Measurements from ENCODE around the gene EFTUD2. TPM values are rescaled to one million over a fixed set of nuclear protein-coding genes. Genes with fewer than 3 reads are reported as not detected.

The EFTUD2 gene
- total RNA-seq, 8 experiments from 2014 or later, result 31.6 to 155 (median 63.5) TPM

- peaks cover 4 to 13% of the 10 kb centered on the region in 2 donors for H3K4me1 ChIP-seq (replicated peaks in 1 of 2)
- in situ Hi-C loops (cut with MboI; ENCODE audit: low pct_unique_long_range_greater_than_20kb in 2 of 9, low sequenced_read_pairs in 9 of 9, unreplicated experiment in 9 of 9), result no loop called here
- no peak overlapping the region for H3K27ac ChIP-seq
- ATAC-seq (replicated peaks in 6 of 8), result no peak
- 72 to 100% (median 100%) methylated on average over 2 to 4 of the region's 8 CpGs; no CpG with 5 or more reads in 7 of the 10 experiments for WGBS, 10 experiments
- H3K4me3 ChIP-seq, result no peak overlapping the region
Measured at GRCh38 chr17:44932096-44932786, 33.0 kb upstream of the EFTUD2 start.

GRCh38 chr17:44931376-44931775, 32.1 kb upstream of the EFTUD2 start:
- no peak overlapping the region for H3K4me3 ChIP-seq
- H3K27ac ChIP-seq, result no peak overlapping the region
- in situ Hi-C loops (cut with MboI; ENCODE audit: low pct_unique_long_range_greater_than_20kb in 2 of 9, low sequenced_read_pairs in 9 of 9, unreplicated experiment in 9 of 9), result no loop called here
- no peak for ATAC-seq (replicated peaks in 6 of 8)
- H3K4me1 ChIP-seq (replicated peaks in 1 of 2), result peaks cover 4 to 13% of the 10 kb centered on the region in 2 donors
- 86 to 100% (median 100%) methylated on average over 1 to 3 of the region's 5 CpGs; no CpG with 5 or more reads in 6 of the 10 experiments for WGBS, 10 experiments

DNA sequence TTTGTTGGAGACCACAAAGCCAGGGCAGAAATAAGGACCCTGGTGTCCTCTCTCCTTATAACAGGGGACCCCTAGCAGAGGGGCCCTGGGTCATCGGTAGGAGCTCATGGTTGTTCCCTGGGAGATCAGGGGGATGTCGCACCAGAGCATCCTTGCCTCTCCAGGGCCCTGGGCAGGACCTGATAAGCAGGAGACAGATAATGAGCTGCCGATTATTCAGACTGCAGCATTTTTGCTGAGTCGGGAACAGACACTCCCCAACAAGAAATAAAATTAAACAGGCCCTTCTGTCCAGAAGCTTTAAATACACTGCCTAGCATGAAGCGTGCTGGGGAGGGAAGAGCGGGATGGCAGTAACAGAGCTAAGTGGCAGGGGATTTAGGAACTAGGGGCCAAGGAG, 31.4 kb upstream of the EFTUD2 start:
- WGBS, 10 experiments, result 0 to 100% (median 86%) methylated on average over 1 to 5 of the region's 6 CpGs; no CpG with 5 or more reads in 3 of the 10 experiments
- H3K4me1 ChIP-seq (replicated peaks in 1 of 2), result peaks cover 4 to 13% of the 10 kb centered on the region in 2 donors
- peak in 3 of 8 experiments; percentile 30 to 54 (median 31) for ATAC-seq (replicated peaks in 6 of 8)
- in situ Hi-C loops (cut with MboI; ENCODE audit: low pct_unique_long_range_greater_than_20kb in 2 of 9, low sequenced_read_pairs in 9 of 9, unreplicated experiment in 9 of 9), result no loop called here
- H3K4me3 ChIP-seq, result no peak overlapping the region
- H3K27ac ChIP-seq, result peak overlapping the region in 1 of 2 donors; percentile 61

DNA sequence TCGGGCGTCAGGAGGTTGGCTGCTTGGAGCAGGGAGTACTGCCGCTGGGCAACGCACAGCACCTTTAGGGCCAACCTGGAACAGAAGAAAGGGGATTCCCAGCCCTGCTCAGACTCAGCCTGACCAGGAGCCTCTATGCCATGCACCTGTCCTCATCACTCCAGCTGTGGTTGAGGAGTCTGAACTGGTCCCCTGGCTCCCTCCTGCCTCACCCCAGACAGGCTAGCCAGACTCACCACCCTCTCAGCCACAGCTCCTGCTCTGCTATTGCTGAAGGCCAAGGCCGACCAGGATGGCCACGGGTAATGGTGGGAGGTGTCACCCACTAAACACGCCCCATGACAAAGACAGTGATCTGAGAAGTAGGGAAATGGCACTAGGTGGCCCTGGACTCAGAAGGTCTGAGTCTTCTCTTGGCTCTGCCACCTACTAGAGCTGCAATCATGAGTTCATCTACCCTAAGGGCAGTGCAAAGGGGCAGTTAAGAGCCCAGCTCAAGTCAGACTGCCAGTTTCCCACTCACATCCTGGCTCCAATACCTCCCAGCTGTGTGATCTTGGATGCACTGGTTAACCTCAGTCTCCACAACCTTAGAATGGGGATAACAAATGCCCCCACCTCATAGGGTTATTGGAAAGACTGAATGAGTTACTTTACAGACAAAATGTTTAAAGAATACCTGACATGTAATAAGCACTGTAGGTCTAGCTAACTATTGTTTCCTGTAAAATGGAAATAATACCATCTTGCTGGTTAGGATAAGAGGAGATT, 29.9 kb upstream of the EFTUD2 start:
- in situ Hi-C loops (cut with MboI; ENCODE audit: low pct_unique_long_range_greater_than_20kb in 2 of 9, low sequenced_read_pairs in 9 of 9, unreplicated experiment in 9 of 9), result loop anchor here in 3 of 9 experiments (10.0 kb wide), 1 partner anchor 86 kb away; no protein-coding TSS in a partner anchor
- no peak overlapping the region for H3K27ac ChIP-seq
- peaks cover 4 to 13% of the 10 kb centered on the region in 2 donors for H3K4me1 ChIP-seq (replicated peaks in 1 of 2)
- H3K4me3 ChIP-seq, result no peak overlapping the region
- no peak for ATAC-seq (replicated peaks in 6 of 8)
- WGBS, 10 experiments, result 88 to 100% (median 100%) methylated on average over 1 to 3 of the region's 7 CpGs; no CpG with 5 or more reads in 6 of the 10 experiments

- 93 to 95% methylated on average over 3 to 4 of the region's 15 CpGs; no CpG with 5 or more reads in 8 of the 10 experiments for WGBS, 10 experiments
- Histone ChIP-seq H3K4me3 (no peak overlapping the region), H3K27ac (no peak overlapping the region), H3K4me1 (replicated peaks in 1 of 2) (peaks cover 4 to 14% of the 10 kb centered on the region in 2 donors)
- in situ Hi-C loops (cut with MboI; ENCODE audit: low pct_unique_long_range_greater_than_20kb in 2 of 9, low sequenced_read_pairs in 9 of 9, unreplicated experiment in 9 of 9), result loop anchor here in 3 of 9 experiments (10.0 kb wide), 1 partner anchor 87 kb away; no protein-coding TSS in a partner anchor
- ATAC-seq (replicated peaks in 6 of 8), result no peak
Measured at GRCh38 chr17:44928136-44928535, 28.9 kb upstream of the EFTUD2 start.

DNA sequence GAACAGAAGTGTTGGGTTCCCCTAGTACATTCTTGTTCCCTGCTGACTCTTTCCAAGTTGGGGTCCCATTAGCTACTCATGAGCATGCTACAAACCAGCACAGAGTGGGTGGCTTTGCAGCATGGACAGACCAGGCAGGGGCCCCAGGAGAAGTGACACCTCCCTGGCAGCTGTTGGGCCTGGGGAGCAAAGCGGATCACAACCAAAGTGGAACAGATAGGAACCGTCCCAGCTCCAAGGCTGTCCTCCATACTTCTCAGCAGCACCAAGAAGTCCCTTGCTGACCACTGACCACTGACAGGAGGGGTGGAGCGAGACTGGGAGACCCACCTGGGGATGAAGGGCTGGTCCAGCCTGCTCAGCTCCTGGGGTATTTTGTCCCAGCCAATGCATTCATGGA, 28.5 kb upstream of the EFTUD2 start:
- Histone ChIP-seq H3K4me3 (no peak overlapping the region), H3K27ac (no peak overlapping the region), H3K4me1 (replicated peaks in 1 of 2) (peaks cover 4 to 17% of the 10 kb centered on the region in 2 donors)
- no peak for ATAC-seq (replicated peaks in 6 of 8)
- 60 to 100% (median 100%) methylated on average over 1 to 2 of the region's 3 CpGs; no CpG with 5 or more reads in 7 of the 10 experiments for WGBS, 10 experiments
- in situ Hi-C loops (cut with MboI; ENCODE audit: low pct_unique_long_range_greater_than_20kb in 2 of 9, low sequenced_read_pairs in 9 of 9, unreplicated experiment in 9 of 9), result loop anchor here in 3 of 9 experiments (10.0 kb wide), 1 partner anchor 87 kb away; no protein-coding TSS in a partner anchor

DNA sequence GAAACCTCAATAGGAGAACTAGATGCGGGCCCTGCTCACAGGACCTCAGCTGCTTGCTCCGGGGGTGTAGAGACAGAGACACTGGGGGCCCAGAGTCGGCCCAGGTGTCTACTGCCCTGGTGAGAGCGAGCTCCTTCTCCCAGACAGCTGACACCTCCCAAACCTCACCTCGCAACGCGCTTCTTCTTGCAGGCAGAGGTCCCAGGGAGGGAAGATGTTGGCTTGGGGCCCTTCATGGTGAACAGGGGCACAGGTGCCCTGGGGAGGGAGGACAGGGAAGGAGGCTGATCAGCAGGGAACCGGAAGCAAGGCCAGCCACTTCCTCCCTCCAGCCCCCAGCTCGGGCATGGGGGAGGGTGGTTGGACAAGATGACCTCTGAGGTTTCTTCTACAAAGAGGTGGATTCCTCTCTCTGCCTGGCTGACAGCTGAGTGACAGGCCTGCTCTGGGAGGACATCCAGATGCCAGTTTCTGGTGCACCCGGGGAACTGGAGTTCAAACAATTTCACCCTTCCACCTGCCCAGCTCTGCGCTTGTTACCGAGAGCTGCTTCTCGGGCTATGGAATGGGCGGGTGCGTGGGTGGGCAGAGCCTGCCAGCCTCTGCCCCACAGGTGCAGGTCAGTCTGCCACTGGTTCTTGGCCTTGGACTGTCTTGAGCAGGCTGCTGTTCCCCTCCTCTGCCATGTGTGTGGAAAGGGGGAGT, 27.7 kb upstream of the EFTUD2 start:
- no peak for ATAC-seq (replicated peaks in 6 of 8)
- H3K27ac ChIP-seq, result no peak overlapping the region
- in situ Hi-C loops (cut with MboI; ENCODE audit: low pct_unique_long_range_greater_than_20kb in 2 of 9, low sequenced_read_pairs in 9 of 9, unreplicated experiment in 9 of 9), result loop anchor here in 3 of 9 experiments (10.0 kb wide), 1 partner anchor 88 kb away; no protein-coding TSS in a partner anchor
- H3K4me1 ChIP-seq (replicated peaks in 1 of 2), result peaks cover 8 to 21% of the 10 kb centered on the region in 2 donors
- H3K4me3 ChIP-seq, result no peak overlapping the region
- WGBS, 10 experiments, result 73 to 100% (median 95%) methylated on average over 1 to 5 of the region's 15 CpGs; no CpG with 5 or more reads in 5 of the 10 experiments

DNA sequence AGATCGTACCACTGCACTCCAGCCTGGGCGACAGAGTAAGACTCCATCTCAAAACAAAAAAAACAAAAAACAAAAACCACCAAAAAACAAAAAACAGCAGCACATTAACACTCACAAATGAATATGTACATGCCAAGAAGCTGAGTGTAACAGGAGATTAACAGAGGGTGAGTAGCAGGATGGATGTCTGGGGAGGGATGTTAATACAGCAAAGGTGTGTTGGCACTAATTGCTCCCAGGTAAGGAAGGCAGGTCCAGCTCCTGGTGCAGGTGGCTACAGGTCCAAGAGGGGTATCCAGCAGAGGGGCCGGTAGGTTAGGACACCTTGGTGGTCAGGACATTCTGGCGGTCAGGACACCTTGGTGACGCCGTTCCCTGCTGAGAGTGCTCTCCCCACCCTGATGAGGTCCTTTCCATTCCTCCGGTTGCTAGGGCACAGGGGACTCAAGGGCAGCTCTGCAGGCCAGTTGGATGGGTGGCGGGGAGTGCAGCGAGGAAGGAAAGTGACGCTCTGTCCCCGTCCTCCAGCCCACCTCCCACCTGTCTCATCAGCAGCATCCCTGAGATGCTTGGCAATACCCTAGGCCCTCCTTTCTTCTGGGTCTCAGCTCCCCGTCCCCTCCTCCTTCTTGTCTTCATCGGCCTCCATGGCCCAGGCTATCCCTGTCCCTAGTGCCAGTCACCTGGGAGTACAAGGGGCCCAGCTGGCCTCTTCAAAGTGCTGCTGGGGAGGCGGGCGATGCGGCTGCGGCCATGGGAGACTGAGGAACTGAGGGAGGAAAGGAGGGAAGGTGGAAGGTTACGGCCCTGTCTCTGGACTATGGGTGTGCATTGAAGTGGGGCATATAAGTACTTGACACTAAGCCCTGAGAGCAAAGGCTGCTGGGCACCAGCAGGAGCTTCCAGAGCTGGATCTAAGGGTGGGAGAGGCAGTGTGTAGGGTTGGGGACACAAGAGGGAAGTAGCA, 26.8 kb upstream of the EFTUD2 start:
- ATAC-seq (replicated peaks in 6 of 8), result no peak
- Histone ChIP-seq H3K4me3 (no peak overlapping the region), H3K4me1 (replicated peaks in 1 of 2) (peaks cover 16 to 21% of the 10 kb centered on the region in 2 donors), H3K27ac (no peak overlapping the region)
- in situ Hi-C loops (cut with MboI; ENCODE audit: low pct_unique_long_range_greater_than_20kb in 2 of 9, low sequenced_read_pairs in 9 of 9, unreplicated experiment in 9 of 9), result loop anchor here in 3 of 9 experiments (10.0 kb wide), 1 partner anchor 89 kb away; no protein-coding TSS in a partner anchor
- WGBS, 10 experiments, result 91 to 100% (median 96%) methylated on average over 1 to 6 of the region's 18 CpGs; no CpG with 5 or more reads in 2 of the 10 experiments

GRCh38 chr17:44924107-44924544, 24.9 kb upstream of the EFTUD2 start:
- no peak overlapping the region for H3K4me3 ChIP-seq
- no peak for ATAC-seq (replicated peaks in 6 of 8)
- H3K4me1 ChIP-seq (replicated peaks in 1 of 2), result peaks cover 12 to 13% of the 10 kb centered on the region in 2 donors
- 63 to 100% (median 84%) methylated on average over 1 to 6 of the region's 9 CpGs; no CpG with 5 or more reads in 1 of the 10 experiments for WGBS, 10 experiments
- H3K27ac ChIP-seq, result no peak overlapping the region
- in situ Hi-C loops (cut with MboI; ENCODE audit: low pct_unique_long_range_greater_than_20kb in 2 of 9, low sequenced_read_pairs in 9 of 9, unreplicated experiment in 9 of 9), result loop anchor here in 6 of 9 experiments (5.0 to 25.0 kb wide), 4 partner anchors 88 to 113 kb away; no protein-coding TSS in a partner anchor

- ATAC-seq (replicated peaks in 6 of 8), result no peak
- in situ Hi-C loops (cut with MboI; ENCODE audit: low pct_unique_long_range_greater_than_20kb in 2 of 9, low sequenced_read_pairs in 9 of 9, unreplicated experiment in 9 of 9), result loop anchor here in 6 of 9 experiments (5.0 to 25.0 kb wide), 4 partner anchors 89 to 114 kb away; no protein-coding TSS in a partner anchor
- Histone ChIP-seq H3K27ac (no peak overlapping the region), H3K4me1 (replicated peaks in 1 of 2) (peaks cover 12 to 13% of the 10 kb centered on the region in 2 donors), H3K4me3 (no peak overlapping the region)
- WGBS, 10 experiments, result 40 to 82% (median 79%) methylated on average over 1 to 12 of the region's 19 CpGs; no CpG with 5 or more reads in 5 of the 10 experiments
Measured at GRCh38 chr17:44922746-44923470, 23.7 kb upstream of the EFTUD2 start.

GRCh38 chr17:44922136-44922535, 22.9 kb upstream of the EFTUD2 start:
- no peak overlapping the region for H3K4me3 ChIP-seq
- in situ Hi-C loops (cut with MboI; ENCODE audit: low pct_unique_long_range_greater_than_20kb in 2 of 9, low sequenced_read_pairs in 9 of 9, unreplicated experiment in 9 of 9), result loop anchor here in 6 of 9 experiments (5.0 to 25.0 kb wide), 4 partner anchors 90 to 115 kb away; no protein-coding TSS in a partner anchor
- H3K4me1 ChIP-seq (replicated peaks in 1 of 2), result peaks cover 12 to 13% of the 10 kb centered on the region in 2 donors
- WGBS, 10 experiments, result 92 to 100% (median 92%) methylated on average over 1 to 2 of the region's 6 CpGs; no CpG with 5 or more reads in 7 of the 10 experiments
- ATAC-seq (replicated peaks in 6 of 8), result no peak
- no peak overlapping the region for H3K27ac ChIP-seq

Measured in motor neuron (in vitro differentiated cells).